Aorta (tissue), 5 donors: ENCODE data around the gene IGSF11. TPM values are rescaled to one million over a fixed set of nuclear protein-coding genes. Genes with fewer than 3 reads are reported as not detected.
A peak's percentile ranks its signal among the peaks of the same experiment; 100 is the strongest.
"Not testable (repeated sequence)": the region's sequence is repeated elsewhere in the genome, so short reads cannot be mapped to it uniquely, and the experiment has no call there.

Experiments used
- ATAC-seq: fragments of 200-7000 bp; cut with Tn5 transposase; one replicate; pipeline ENCODE4 v1.9.1; 2022; ENCODE audit warnings: moderate library complexity; ENCODE audit not compliant: low FRiP score
- DNase-seq, 2 donors: peaks; one replicate each; pipeline ENCODE4 v3.0.0-alpha.2; 2020
- H3K27ac ChIP-seq, 2 donors: one replicate each; pipeline ENCODE4 v1.5.1; 2013; ENCODE audit warnings: low read length in 2 of 2, mild to moderate bottlenecking in 2 of 2, moderate library complexity in 2 of 2, control low read depth in 1 of 2, inconsistent platforms in 1 of 2, low read depth in 1 of 2
- H3K27me3 ChIP-seq, 2 donors: one replicate each; pipeline ENCODE4 v1.6.1; 2013; ENCODE audit warnings: control low read depth in 1 of 2, low read length in 1 of 2, mild to moderate bottlenecking in 1 of 2, moderate library complexity in 1 of 2; ENCODE audit not compliant: insufficient read depth in 2 of 2, control insufficient read depth in 1 of 2
- H3K36me3 ChIP-seq, 2 donors: one replicate each; pipeline ENCODE4 v1.6.1; 2013; ENCODE audit warnings: control low read depth in 1 of 2, low read length in 1 of 2, mild to moderate bottlenecking in 1 of 2; ENCODE audit not compliant: insufficient read depth in 2 of 2, control insufficient read depth in 1 of 2
- H3K4me1 ChIP-seq, 2 donors: one replicate each; pipeline ENCODE4 v1.6.1; 2013; ENCODE audit warnings: low read length in 2 of 2, control low read depth in 1 of 2, mild to moderate bottlenecking in 1 of 2, moderate library complexity in 1 of 2; ENCODE audit not compliant: insufficient read depth in 2 of 2, control insufficient read depth in 1 of 2
- H3K4me3 ChIP-seq, 2 donors: one replicate each; pipeline ENCODE4 v1.5.1; 2013; ENCODE audit warnings: low read length in 2 of 2, control low read depth in 1 of 2, mild to moderate bottlenecking in 1 of 2
- H3K9me3 ChIP-seq: one replicate; pipeline ENCODE4 v1.6.1; 2013; ENCODE audit warnings: mild to moderate bottlenecking, low read length; ENCODE audit not compliant: control insufficient read depth
- WGBS, 2 donors: extraction: QIAGEN DNeasy Blood & Tissue Kit; methylation state at CpG; one replicate each; pipeline ENCODE4 v1.1.7; 2013; 5-methylcytosine and 5-hydroxymethylcytosine counted together
- intact Hi-C, 2 donors: fragments of 100-400 bp; cut with DNase I; formaldehyde crosslinking; loops; one replicate each; pipeline versions ENCODE4 v1.14.2 to v1.15.0; 2022
- long read RNA-seq, 2 donors: library from polyadenylated mRNA; unstranded; transcript quantifications; one replicate each; pipeline ENCODE4 v2.0.0, GENCODE V29; 2020 to 2021
- polyA plus RNA-seq, 2 donors: library from polyadenylated mRNA; stranded (reverse); fragments of 200-250 nt; gene quantifications; one replicate each; pipeline ENCODE4 v1.2.3, GENCODE V29; 2013
- total RNA-seq, 2 donors: library from RNA; stranded (reverse); fragmentation: NEBNext Ultra II Directional; extraction: Animal tissue kit (Norgen Biotek cat#: 25700); gene quantifications; one replicate each; pipeline ENCODE4 v1.2.1, GENCODE V29; 2021
- donor health status: healthy with polysubstance abuse.
- donor health status: Bipolar disorder and iron deficiency.
- donor health status: DM: no; HTN: no; CAD: no.
- donor health status: DM: no; HTN: no; CAD: no.
- donor health status: DM: yes; HTN: yes; CAD: no.

The IGSF11 gene, protein sequence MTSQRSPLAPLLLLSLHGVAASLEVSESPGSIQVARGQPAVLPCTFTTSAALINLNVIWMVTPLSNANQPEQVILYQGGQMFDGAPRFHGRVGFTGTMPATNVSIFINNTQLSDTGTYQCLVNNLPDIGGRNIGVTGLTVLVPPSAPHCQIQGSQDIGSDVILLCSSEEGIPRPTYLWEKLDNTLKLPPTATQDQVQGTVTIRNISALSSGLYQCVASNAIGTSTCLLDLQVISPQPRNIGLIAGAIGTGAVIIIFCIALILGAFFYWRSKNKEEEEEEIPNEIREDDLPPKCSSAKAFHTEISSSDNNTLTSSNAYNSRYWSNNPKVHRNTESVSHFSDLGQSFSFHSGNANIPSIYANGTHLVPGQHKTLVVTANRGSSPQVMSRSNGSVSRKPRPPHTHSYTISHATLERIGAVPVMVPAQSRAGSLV
- total RNA-seq (under 1 TPM; 0.42 to 0.75 TPM), polyA plus RNA-seq (under 1 TPM in 1 of 2 donors, not detected in 1; 0.05 TPM)
- long read RNA-seq, donor 1, result 0 reads
- long read RNA-seq, donor 2, result 0 reads

DNA sequence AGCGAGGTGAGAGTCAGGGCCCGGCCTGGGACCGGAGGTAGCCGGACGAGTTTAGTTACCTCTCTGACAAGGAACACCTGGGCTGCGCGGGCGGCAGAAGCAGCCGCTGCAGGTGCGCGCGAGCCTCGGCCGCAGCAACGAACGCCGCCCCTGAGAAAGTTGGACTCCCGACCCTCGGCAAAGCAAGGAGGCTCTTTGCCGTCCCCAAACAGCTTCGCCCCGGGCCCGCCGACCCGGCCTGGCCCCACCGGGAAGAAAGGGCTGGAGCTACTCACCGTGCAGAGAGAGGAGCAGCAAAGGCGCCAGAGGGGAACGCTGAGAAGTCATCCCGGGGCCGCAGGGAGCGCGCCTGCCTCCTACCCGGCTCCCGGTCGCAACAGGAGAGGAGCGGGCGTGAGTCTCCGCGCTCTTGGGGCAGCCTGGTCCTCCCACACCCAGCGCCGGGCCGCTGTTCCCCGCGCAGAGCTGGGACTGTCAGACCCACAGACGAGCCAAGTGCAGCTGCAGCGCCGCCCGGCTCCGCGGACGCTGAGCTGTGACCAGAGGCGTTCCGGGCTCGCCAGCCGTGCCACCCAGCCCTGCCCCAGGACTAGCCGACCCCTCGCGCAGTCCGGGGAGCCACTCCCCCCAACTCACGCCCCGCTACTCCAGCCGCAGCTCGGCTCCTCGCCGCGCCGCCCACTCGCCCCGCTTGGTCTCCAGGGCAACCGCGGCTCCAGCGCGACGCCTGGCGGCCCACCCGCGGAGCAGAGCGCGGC lies at the start of gene IGSF11:
IGSF11 (minus strand) TSS at position 591 of the 758 bp plus-strand sequence; CDS start at position 327, 264 bp downstream.
- Histone ChIP-seq H3K36me3 (no peaks in the 10 kb centered on the region), H3K4me3 (peak within 1 kb of the TSS in 1 of 2 donors; percentile 38), H3K27me3 (no peaks in the 10 kb centered on the region), H3K4me1 (no peaks in the 10 kb centered on the region), H3K27ac (no peak within 1 kb of the TSS), H3K9me3 (peaks cover 3% of the 10 kb centered on the region)
- DNase-seq (peak; percentile 59 to 84), ATAC-seq (peak; percentile 86)
- intact Hi-C loops, result loop anchor here (5.0 kb wide), 1 partner anchor 152 kb away; no protein-coding TSS in a partner anchor
- WGBS, 2 donors, result 0 to 1% methylated on average over 76 to 80 of the region's 80 CpGs

DNA sequence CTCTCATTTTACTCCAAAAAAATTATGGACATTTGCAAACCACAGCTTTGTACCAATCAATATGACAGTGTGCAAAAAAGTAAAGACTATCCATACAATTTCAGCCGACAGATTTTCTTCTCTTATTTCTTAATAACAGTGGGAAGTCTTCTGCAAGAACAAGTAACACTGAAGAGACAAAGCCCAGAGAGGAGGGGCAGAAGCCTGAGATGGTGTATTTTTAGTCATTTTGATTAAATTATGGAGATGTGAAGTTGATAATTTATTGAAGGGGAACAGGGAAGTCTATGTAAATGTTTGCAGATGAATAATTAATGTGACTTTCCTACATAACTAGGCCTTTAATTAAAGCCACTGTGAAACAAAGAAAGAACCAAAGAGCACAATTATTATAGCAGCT lies 45.7 kb upstream of the IGSF11 start:
- no peaks in the 10 kb centered on the region for H3K9me3 ChIP-seq
- no peaks in the 10 kb centered on the region for H3K4me1 ChIP-seq
- H3K4me3 ChIP-seq, result no peak overlapping the region
- H3K27me3 ChIP-seq, result no peaks in the 10 kb centered on the region
- ATAC-seq (no peak), DNase-seq (no peak)
- H3K27ac ChIP-seq, result no peak overlapping the region
- 81 to 84% methylated on average over 1 of the region's 1 CpG for WGBS, 2 donors
- intact Hi-C loops, result no loop called here
- H3K36me3 ChIP-seq, result no peaks in the 10 kb centered on the region

DNA sequence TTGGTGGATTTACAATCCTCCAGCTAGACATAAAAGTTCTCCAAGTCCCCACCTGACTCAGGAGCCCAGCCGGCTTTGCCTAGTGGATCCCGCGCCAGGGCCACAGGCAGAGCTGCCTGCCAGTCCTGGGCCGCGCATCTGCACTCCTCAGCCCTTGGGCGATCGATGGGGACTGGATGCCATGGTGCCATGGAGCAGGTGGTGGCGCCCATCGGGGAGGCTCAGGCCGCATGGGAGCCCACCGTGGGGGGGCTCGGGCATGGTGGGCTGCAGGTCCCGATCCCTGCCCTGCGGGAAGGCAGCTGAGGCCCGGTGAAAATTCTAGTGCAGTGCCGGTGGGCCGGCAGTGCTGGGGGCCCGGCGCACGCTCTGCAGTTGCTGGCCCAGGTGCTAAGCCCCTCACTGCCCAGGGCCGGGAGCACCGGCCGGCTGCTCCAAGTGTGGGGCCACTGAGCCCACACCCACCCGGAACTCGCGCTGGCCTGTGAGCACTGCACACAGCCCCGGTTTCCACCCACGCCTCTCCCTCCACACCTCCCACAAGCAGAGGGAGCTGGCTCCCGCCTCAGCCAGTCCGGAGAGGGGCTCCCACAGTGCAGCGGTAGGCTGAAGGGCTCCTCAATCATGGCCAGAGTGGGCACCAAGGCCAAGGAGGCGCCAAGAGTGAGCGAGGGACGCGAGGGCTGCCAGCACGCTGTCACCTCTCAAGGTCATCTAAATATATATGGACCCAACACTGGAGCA lies 38.8 kb upstream of the IGSF11 start:
- Histone ChIP-seq H3K27me3 (no peaks in the 10 kb centered on the region), H3K36me3 (no peaks in the 10 kb centered on the region), H3K4me1 (no peaks in the 10 kb centered on the region), H3K27ac (no peak overlapping the region), H3K9me3 (peaks cover 2% of the 10 kb centered on the region), H3K4me3 (no peak overlapping the region)
- WGBS, 2 donors, result 91 to 92% methylated on average over 36 of the region's 36 CpGs
- DNase-seq (peak in 1 of 2 donors; percentile 65), ATAC-seq (no peak)
- intact Hi-C loops, result no loop called here

DNA sequence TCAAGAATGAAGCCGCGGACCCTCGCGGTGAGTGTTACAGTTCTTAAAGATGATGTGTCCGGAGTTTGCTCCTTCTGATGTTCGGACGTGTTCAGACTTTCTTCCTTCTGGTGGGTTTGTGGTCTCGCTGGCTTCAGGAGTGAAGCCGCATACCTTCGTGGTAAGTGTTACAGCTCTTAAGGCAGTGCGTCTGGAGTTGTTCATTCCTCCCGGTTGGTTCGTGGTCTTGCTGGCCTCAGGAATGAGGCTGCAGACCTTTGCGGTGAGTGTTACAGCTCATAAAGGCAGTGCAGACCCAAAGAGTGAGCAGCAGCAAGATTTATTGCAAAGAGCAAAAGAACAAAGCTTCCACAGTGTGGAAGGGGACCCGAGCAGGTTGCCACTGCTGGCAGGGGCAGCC lies 37.8 kb upstream of the IGSF11 start:
- H3K36me3 ChIP-seq, H3K4me1 ChIP-seq, intact Hi-C loops, H3K27ac ChIP-seq, DNase-seq, H3K4me3 ChIP-seq, ATAC-seq, H3K27me3 ChIP-seq, H3K9me3 ChIP-seq: not testable (repeated sequence)
- WGBS, 2 donors, result 95 to 96% methylated on average over 15 of the region's 15 CpGs

DNA sequence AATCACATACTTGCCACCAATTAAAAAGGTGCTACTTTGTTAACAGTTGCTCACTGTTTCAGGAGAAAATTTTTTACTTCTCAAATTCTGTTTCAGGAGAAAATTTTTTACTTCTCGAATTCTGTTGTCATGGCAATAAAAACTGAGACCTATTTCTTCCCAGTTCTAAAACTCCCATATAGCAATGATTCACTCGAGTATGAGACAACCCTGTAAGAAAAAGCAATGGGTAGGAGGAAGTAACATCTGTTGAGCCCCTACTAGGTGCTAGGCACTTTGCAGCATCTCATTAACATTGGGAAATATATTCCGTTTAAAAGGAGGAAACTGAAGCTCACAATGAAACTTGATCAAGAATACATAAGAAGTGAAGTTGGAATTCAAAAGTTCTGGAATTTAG lies 35.1 kb upstream of the IGSF11 start:
- Histone ChIP-seq H3K27me3 (no peaks in the 10 kb centered on the region), H3K36me3 (no peaks in the 10 kb centered on the region), H3K4me1 (no peaks in the 10 kb centered on the region), H3K9me3 (peaks cover 2% of the 10 kb centered on the region), H3K4me3 (no peak overlapping the region), H3K27ac (no peak overlapping the region)
- DNase-seq (no peak), ATAC-seq (no peak)
- intact Hi-C loops, result no loop called here
- WGBS, 2 donors, result 71 to 75% methylated on average over 3 of the region's 3 CpGs

DNA sequence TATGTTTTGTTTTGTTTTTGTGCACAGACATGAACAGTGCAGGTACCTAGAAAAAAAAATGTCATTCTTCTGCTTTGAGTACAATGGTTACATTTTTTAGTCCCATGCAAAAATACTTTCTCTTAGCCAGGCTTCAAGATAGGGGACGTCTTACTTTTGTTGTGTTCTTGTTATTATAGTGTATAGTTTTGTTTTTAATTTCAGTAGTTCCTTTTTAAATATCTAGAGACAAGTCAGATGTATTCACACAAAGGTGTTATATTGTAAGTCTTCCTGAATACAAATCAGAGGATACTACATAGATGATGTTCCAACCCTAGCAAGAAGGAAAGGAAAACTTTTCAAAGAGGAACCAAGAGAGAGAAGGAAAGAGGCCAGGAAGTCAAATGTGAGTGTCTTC lies 28.8 kb upstream of the IGSF11 start:
- no peaks in the 10 kb centered on the region for H3K4me1 ChIP-seq
- intact Hi-C loops, result no loop called here
- no peak overlapping the region for H3K4me3 ChIP-seq
- no peaks in the 10 kb centered on the region for H3K9me3 ChIP-seq
- H3K27ac ChIP-seq, result no peak overlapping the region
- 40 to 41% methylated on average over 1 of the region's 1 CpG for WGBS, 2 donors
- H3K36me3 ChIP-seq, result no peaks in the 10 kb centered on the region
- H3K27me3 ChIP-seq, result no peaks in the 10 kb centered on the region
- no peak for ATAC-seq
- DNase-seq, result no peak

DNA sequence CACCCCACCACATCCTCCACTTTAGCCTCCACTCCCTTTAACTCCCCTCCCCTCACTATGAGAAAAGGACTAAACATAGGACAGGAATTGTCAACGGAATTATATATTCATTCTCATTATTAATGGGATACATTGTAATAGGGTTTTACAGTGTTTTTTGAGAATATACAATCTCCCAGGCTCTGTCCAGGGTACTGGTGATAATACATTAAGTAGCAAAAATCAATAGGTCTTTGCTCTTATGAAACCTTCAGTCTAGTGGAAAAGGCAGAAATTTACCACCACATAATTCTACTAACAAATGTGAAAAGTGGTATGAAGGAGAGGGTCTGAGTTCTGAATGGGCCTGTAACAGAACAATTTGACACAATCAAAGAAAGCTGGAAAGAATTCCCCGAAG lies 28.2 kb upstream of the IGSF11 start:
- H3K27me3 ChIP-seq, result no peaks in the 10 kb centered on the region
- no peaks in the 10 kb centered on the region for H3K9me3 ChIP-seq
- no peaks in the 10 kb centered on the region for H3K36me3 ChIP-seq
- H3K27ac ChIP-seq, result no peak overlapping the region
- intact Hi-C loops, result no loop called here
- ATAC-seq, result no peak
- WGBS, 2 donors, result 78 to 83% methylated on average over 2 of the region's 2 CpGs
- no peak overlapping the region for H3K4me3 ChIP-seq
- no peak for DNase-seq
- no peaks in the 10 kb centered on the region for H3K4me1 ChIP-seq

DNA sequence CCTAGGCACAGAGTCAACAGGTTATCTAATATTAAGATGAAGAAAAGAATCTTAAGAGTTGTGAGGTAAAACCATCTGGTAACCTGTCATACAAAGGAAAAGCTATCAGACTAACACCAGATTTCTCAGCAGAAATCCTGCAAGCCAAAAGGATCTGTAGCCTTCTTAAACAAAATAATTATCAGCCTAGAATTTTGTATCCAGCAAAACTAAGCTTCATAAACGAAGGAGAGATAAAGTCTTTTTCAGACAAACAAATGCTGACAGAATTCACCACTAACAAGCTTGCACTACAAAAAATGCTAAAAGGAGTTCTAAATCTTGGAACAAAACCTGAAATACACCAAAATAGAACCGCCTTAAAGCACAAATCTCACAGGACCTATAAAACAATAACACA lies 9.9 kb upstream of the IGSF11 start:
- intact Hi-C loops, result no loop called here
- no peak overlapping the region for H3K27ac ChIP-seq
- WGBS, 2 donors, result 64 to 69% methylated on average over 2 of the region's 2 CpGs

More for the DNA sequence above, 9.9 kb upstream of the IGSF11 start:
- Histone ChIP-seq H3K4me1 (no peaks in the 10 kb centered on the region), H3K4me3 (no peak overlapping the region), H3K27me3 (no peaks in the 10 kb centered on the region), H3K36me3 (no peaks in the 10 kb centered on the region), H3K9me3 (no peaks in the 10 kb centered on the region)
- DNase-seq, result no peak
- ATAC-seq, result no peak
